Right lobe of liver (tissue), 4 donors: ENCODE data around the gene CDH8.

Experiments
- CTCF ChIP-seq, 4 donors: fragments of 200-600 bp in 3 of 4; fragments of 450-650 bp in 1 of 4; IDR thresholded peaks; one replicate each; pipeline versions ENCODE4 v1.5.1 to v1.8.0; 2016 to 2022; ENCODE audit warnings: antibody characterized with exemption in 4 of 4, mild to moderate bottlenecking in 2 of 4
- POLR2A ChIP-seq: fragments of 450-650 bp; IDR thresholded peaks from one replicate; pipeline ENCODE4 v1.6.1; 2017; ENCODE audit warnings: antibody characterized with exemption, mild to moderate bottlenecking
- donor health status: DM: no; HTN: no; CAD: no.
- donor health status: DM: no; HTN: no; CAD: no.
- donor health status: DM: no; HTN: yes; CAD: no.

GRCh38 chr16:62046801-62047200 lies 10.6 kb upstream of the CDH8 start:
- TF ChIP-seq CTCF (IDR thresholded peaks at IDR 0.05), result no peak
- no peak for TF ChIP-seq POLR2A
